Muscle layer of colon (tissue), 2 donors: ENCODE results near the gene UNCX.
"Not testable (repeated sequence)": the region's sequence is repeated elsewhere in the genome, so short reads cannot be mapped to it uniquely, and the experiment has no call there.

Source experiments
- H3K27ac ChIP-seq: one replicate; pipeline ENCODE4 v1.7.0; 2013; ENCODE audit warnings: low read depth, mild to moderate bottlenecking, low read length, moderate library complexity
- H3K27me3 ChIP-seq, 2 donors: one replicate each; pipeline ENCODE4 v1.7.0; 2013; ENCODE audit warnings: low read length in 2 of 2, mild to moderate bottlenecking in 2 of 2; ENCODE audit not compliant: insufficient read depth in 2 of 2, control insufficient read depth in 1 of 2
- H3K36me3 ChIP-seq: one replicate; pipeline ENCODE4 v1.7.0; 2013; ENCODE audit warnings: mild to moderate bottlenecking, low read length; ENCODE audit not compliant: insufficient read depth
- H3K4me1 ChIP-seq: one replicate; pipeline ENCODE4 v1.7.0; 2013; ENCODE audit warnings: mild to moderate bottlenecking, low read length; ENCODE audit not compliant: insufficient read depth
- H3K4me3 ChIP-seq, 2 donors: one replicate each; pipeline ENCODE4 v1.7.0; 2013; ENCODE audit warnings: low read length in 2 of 2, low read depth in 1 of 2, mild to moderate bottlenecking in 1 of 2, moderate library complexity in 1 of 2
- H3K9ac ChIP-seq: one replicate; pipeline ENCODE4 v1.7.0; 2013; ENCODE audit warnings: low read length
- H3K9me3 ChIP-seq: one replicate; pipeline ENCODE4 v1.7.0; 2013; ENCODE audit warnings: mild to moderate bottlenecking, low read length
- donor health status: abdominal sarcoma.
- donor health status: Adenocarcinoma of cecum.

UNCX gene

GRCh38 chr7:1268076-1268815 lies 35.6 kb downstream of the UNCX start:
- H3K27me3 ChIP-seq, result peaks cover 4 to 54% of the 10 kb centered on the region in 2 donors
- H3K4me1 ChIP-seq, result no peaks in the 10 kb centered on the region
- H3K9me3 ChIP-seq, result no peaks in the 10 kb centered on the region
- H3K9ac ChIP-seq, result no peak overlapping the region
- no peak overlapping the region for H3K27ac ChIP-seq
- H3K4me3 ChIP-seq, result no peak overlapping the region
- no peaks in the 10 kb centered on the region for H3K36me3 ChIP-seq

- no peaks in the 10 kb centered on the region for H3K36me3 ChIP-seq
- H3K9me3 ChIP-seq, result no peaks in the 10 kb centered on the region
- no peak overlapping the region for H3K4me3 ChIP-seq
- H3K27me3 ChIP-seq, result peaks cover 4 to 51% of the 10 kb centered on the region in 2 donors
- H3K9ac ChIP-seq, result no peak overlapping the region
- H3K27ac ChIP-seq, result no peak overlapping the region
- no peaks in the 10 kb centered on the region for H3K4me1 ChIP-seq
Observed at GRCh38 chr7:1268866-1269265, 36.2 kb downstream of the UNCX start.

- H3K27ac ChIP-seq, result no peak overlapping the region
- H3K4me1 ChIP-seq, result no peaks in the 10 kb centered on the region
- H3K9ac ChIP-seq, result no peak overlapping the region
- no peaks in the 10 kb centered on the region for H3K9me3 ChIP-seq
- no peaks in the 10 kb centered on the region for H3K36me3 ChIP-seq
- peaks cover 4 to 49% of the 10 kb centered on the region in 2 donors for H3K27me3 ChIP-seq
- H3K4me3 ChIP-seq, result no peak overlapping the region
Observed at GRCh38 chr7:1269336-1269890, 36.7 kb downstream of the UNCX start.

GRCh38 chr7:1270181-1270580 lies 37.5 kb downstream of the UNCX start:
- H3K9me3 ChIP-seq, result no peaks in the 10 kb centered on the region
- H3K36me3 ChIP-seq, result no peaks in the 10 kb centered on the region
- H3K27me3 ChIP-seq, result peaks cover 4 to 49% of the 10 kb centered on the region in 2 donors
- no peaks in the 10 kb centered on the region for H3K4me1 ChIP-seq
- no peak overlapping the region for H3K9ac ChIP-seq
- H3K4me3 ChIP-seq, result no peak overlapping the region
- no peak overlapping the region for H3K27ac ChIP-seq

- Histone ChIP-seq H3K4me1 (no peaks in the 10 kb centered on the region), H3K9ac (no peak overlapping the region), H3K36me3 (no peaks in the 10 kb centered on the region), H3K27me3 (peaks cover 0 to 57% of the 10 kb centered on the region in 2 donors), H3K4me3 (no peak overlapping the region), H3K27ac (no peak overlapping the region), H3K9me3 (no peaks in the 10 kb centered on the region)
Observed at GRCh38 chr7:1271046-1271445, 38.4 kb downstream of the UNCX start.

GRCh38 chr7:1271656-1272055 lies 39.0 kb downstream of the UNCX start:
- Histone ChIP-seq H3K9ac (no peak overlapping the region), H3K9me3 (no peaks in the 10 kb centered on the region), H3K27me3 (peaks cover 0 to 63% of the 10 kb centered on the region in 2 donors), H3K36me3 (no peaks in the 10 kb centered on the region), H3K27ac (no peak overlapping the region), H3K4me3 (no peak overlapping the region), H3K4me1 (no peaks in the 10 kb centered on the region)

GRCh38 chr7:1272136-1272535 lies 39.5 kb downstream of the UNCX start:
- H3K27ac ChIP-seq, H3K9me3 ChIP-seq: not testable (repeated sequence)
- H3K27me3 ChIP-seq, result peaks cover 0 to 60% of the 10 kb centered on the region in 2 donors

GRCh38 chr7:1274121-1274875 lies 41.6 kb downstream of the UNCX start:
- Histone ChIP-seq H3K9ac (no peak overlapping the region), H3K4me3 (no peak overlapping the region), H3K9me3 (no peaks in the 10 kb centered on the region), H3K4me1 (no peaks in the 10 kb centered on the region), H3K36me3 (no peaks in the 10 kb centered on the region), H3K27ac (no peak overlapping the region), H3K27me3 (peaks cover 0 to 50% of the 10 kb centered on the region in 2 donors)

More at GRCh38 chr7:1272136-1272535, 39.5 kb downstream of the UNCX start:
- H3K9ac ChIP-seq, H3K4me3 ChIP-seq, H3K36me3 ChIP-seq, H3K4me1 ChIP-seq: not testable (repeated sequence)

- no peaks in the 10 kb centered on the region for H3K36me3 ChIP-seq
- no peaks in the 10 kb centered on the region for H3K4me1 ChIP-seq
- peaks cover 0 to 43% of the 10 kb centered on the region in 2 donors for H3K27me3 ChIP-seq
- H3K4me3 ChIP-seq, result no peak overlapping the region
- H3K9ac ChIP-seq, result no peak overlapping the region
- no peaks in the 10 kb centered on the region for H3K9me3 ChIP-seq
- H3K27ac ChIP-seq, result no peak overlapping the region
Observed at GRCh38 chr7:1274876-1275375, 42.3 kb downstream of the UNCX start.

GRCh38 chr7:1275451-1276381 lies 43.0 kb downstream of the UNCX start:
- H3K4me3 ChIP-seq, result no peak overlapping the region
- H3K4me1 ChIP-seq, result no peaks in the 10 kb centered on the region
- peaks cover 0 to 37% of the 10 kb centered on the region in 2 donors for H3K27me3 ChIP-seq
- H3K27ac ChIP-seq, result no peak overlapping the region
- H3K9me3 ChIP-seq, result no peaks in the 10 kb centered on the region
- no peak overlapping the region for H3K9ac ChIP-seq
- H3K36me3 ChIP-seq, result no peaks in the 10 kb centered on the region
